ENCODE results near the gene CYP4F22.
"Not testable (repeated sequence)": the region's sequence is repeated elsewhere in the genome, so short reads cannot be mapped to it uniquely, and the experiment has no call there.

CYP4F22 gene

GRCh38 chr19:15495151-15495550, 13.2 kb upstream of the CYP4F22 start:
- no peak for DNase-seq

GRCh38 chr19:15498156-15498858, 10.0 kb upstream of the CYP4F22 start:
- DNase-seq: no peak

GRCh38 chr19:15498910-15499309, 9.4 kb upstream of the CYP4F22 start:
- no peak for DNase-seq

GRCh38 chr19:15501596-15501995, 6.7 kb upstream of the CYP4F22 start:
- no peak for DNase-seq

GRCh38 chr19:15502264-15502663, 6.1 kb upstream of the CYP4F22 start:
- no peak for DNase-seq

GRCh38 chr19:15506074-15506571, 2.2 kb upstream of the CYP4F22 start:
- no peak for DNase-seq

- DNase-seq: no peak
These were observed 974 bp upstream of the CYP4F22 start for GRCh38 chr19:15507068-15508034.

GRCh38 chr19:15511671-15512424, 3.5 kb downstream of the CYP4F22 start:
- DNase-seq: no peak

GRCh38 chr19:15515227-15515625, 6.9 kb downstream of the CYP4F22 start:
- not testable (repeated sequence) for DNase-seq

- DNase-seq: no peak
These were observed 8.0 kb downstream of the CYP4F22 start for GRCh38 chr19:15516363-15516762.

GRCh38 chr19:15517778-15518177, 9.5 kb downstream of the CYP4F22 start:
- DNase-seq: no peak

GRCh38 chr19:15519433-15519976, 11.2 kb downstream of the CYP4F22 start:
- DNase-seq: no peak

GRCh38 chr19:15524781-15525180, 16.5 kb downstream of the CYP4F22 start:
- DNase-seq: no peak

- DNase-seq: no peak
These were observed 17.0 kb downstream of the CYP4F22 start for GRCh38 chr19:15525291-15525690.

GRCh38 chr19:15526408-15526807, 18.1 kb downstream of the CYP4F22 start:
- DNase-seq: no peak

GRCh38 chr19:15527705-15528104, 19.4 kb downstream of the CYP4F22 start:
- no peak for DNase-seq

GRCh38 chr19:15529774-15530372, 21.5 kb downstream of the CYP4F22 start:
- DNase-seq: no peak

GRCh38 chr19:15532779-15533521, 24.6 kb downstream of the CYP4F22 start:
- no peak for DNase-seq

- DNase-seq: not testable (repeated sequence)
These were observed 25.2 kb downstream of the CYP4F22 start for GRCh38 chr19:15533522-15533830.

- DNase-seq: no peak
These were observed 26.9 kb downstream of the CYP4F22 start for GRCh38 chr19:15534957-15535864.

- no peak for DNase-seq
These were observed 28.0 kb downstream of the CYP4F22 start for GRCh38 chr19:15536350-15536749.
